ENCODE results near the gene MSN. TPM values are rescaled to one million over a fixed set of nuclear protein-coding genes. Genes with fewer than 3 reads are reported as not detected.

The MSN gene
- total and polyA plus RNA-seq, 2 of the 13 experiments (the other 11 are each of a cell fraction or from before 2014, with no cell fraction given) = 0.15 TPM; not detected in 1

Other genes with a start within 250 kb of the MSN start
- 33.3 and 45.0 TPM in 2 replicates for gene LAS1L, start 132.9 kb upstream of the MSN start, total RNA-seq (2016; rRNA removed; fragmentation: Illumina TruSeq; extraction: Trizol)
- 18.1 TPM in 2 replicates for gene LAS1L, start 132.9 kb upstream of the MSN start, polyA plus RNA-seq (2011; rRNA removed)

Data from HepG2 (cell line).